ENCODE results near the gene PKP2. TPM values are rescaled to one million over a fixed set of nuclear protein-coding genes. Genes with fewer than 3 reads are reported as not detected.

PKP2 gene
- total RNA-seq, 1 experiment from 2014 or later: 18.4 TPM

GRCh38 chr12:32921397-32921796 lies 24.8 kb upstream of the PKP2 start:
- Mint-ChIP-seq H3K27me3 (ENCODE audit: low read depth) (no peaks in the 10 kb centered on the region), H3K4me3 (no peak overlapping the region), H3K36me3 (ENCODE audit: insufficient read depth in 1 of 3, low read depth in 3 of 3) (no peaks in the 10 kb centered on the region), H3K9me3 (no peaks in the 10 kb centered on the region), H3K27ac (no peak overlapping the region), H3K4me1 (no peaks in the 10 kb centered on the region)
- Histone ChIP-seq H3K4ac (ENCODE audit: low read depth, low read length) (no peak overlapping the region), H3K14ac (ENCODE audit: insufficient read depth, low read length) (no peak overlapping the region), H3K56ac (ENCODE audit: insufficient read length, low read depth, low read length) (no peak overlapping the region), H2BK12ac (ENCODE audit: insufficient read length, low read depth, low read length) (no peak overlapping the region), H2AFZ (ENCODE audit: low read length) (no peak overlapping the region), H4K8ac (replicated peaks; ENCODE audit: insufficient read length, low read depth, low read length) (no peak overlapping the region), H3K4me2 (ENCODE audit: insufficient read depth, insufficient read length, low read length) (no peak overlapping the region), H3K79me2 (ENCODE audit: insufficient read depth, low read length) (no peaks in the 10 kb centered on the region), H2BK15ac (ENCODE audit: low read depth, low read length) (no peak overlapping the region), H3K9me3 (ENCODE audit: control insufficient read depth, low read depth, low read length) (no peaks in the 10 kb centered on the region), H4K91ac (ENCODE audit: insufficient read length, low read depth, low read length) (no peak overlapping the region), H2BK20ac (ENCODE audit: low read depth, low read length, poor library complexity, severe bottlenecking) (no peak overlapping the region), H3K27ac (ENCODE audit: insufficient read length, low read depth, low read length) (no peak overlapping the region), H3K9ac (ENCODE audit: extremely low read depth, insufficient read length, low read length) (no peak overlapping the region), H3K4me1 (ENCODE audit: insufficient read depth, low read length) (no peaks in the 10 kb centered on the region), H3K79me1 (ENCODE audit: insufficient read depth, low read depth, low read length, poor library complexity, severe bottlenecking) (no peaks in the 10 kb centered on the region), H3K23ac (ENCODE audit: insufficient read length, low read depth, low read length) (no peak overlapping the region), H4K5ac (ENCODE audit: insufficient read length, low read depth, low read length) (no peak overlapping the region), H2BK5ac (ENCODE audit: insufficient read length, low read length) (no peak overlapping the region), H3T11ph (ENCODE audit: low read length) (no peak overlapping the region), H3K23me2 (ENCODE audit: insufficient read length, low read depth, low read length, poor library complexity, severe bottlenecking) (no peaks in the 10 kb centered on the region), H4K20me1 (ENCODE audit: control insufficient read depth, insufficient read depth, insufficient read length) (no peaks in the 10 kb centered on the region), H2BK120ac (ENCODE audit: low read depth, low read length, poor library complexity, severe bottlenecking) (no peak overlapping the region), H3K27me3 (ENCODE audit: insufficient read depth, low read length) (no peaks in the 10 kb centered on the region), H2AK5ac (ENCODE audit: insufficient read length, low read length) (no peak overlapping the region), H3K18ac (ENCODE audit: insufficient read length, low read depth, low read length) (no peak overlapping the region)
- DNase-seq: no peak
- WGBS (ENCODE audit: extremely low coverage, insufficient read length, low lambda C conversion rate): no CpG with 5 or more reads among the region's 2 CpGs
- TF ChIP-seq, protein P1, sequence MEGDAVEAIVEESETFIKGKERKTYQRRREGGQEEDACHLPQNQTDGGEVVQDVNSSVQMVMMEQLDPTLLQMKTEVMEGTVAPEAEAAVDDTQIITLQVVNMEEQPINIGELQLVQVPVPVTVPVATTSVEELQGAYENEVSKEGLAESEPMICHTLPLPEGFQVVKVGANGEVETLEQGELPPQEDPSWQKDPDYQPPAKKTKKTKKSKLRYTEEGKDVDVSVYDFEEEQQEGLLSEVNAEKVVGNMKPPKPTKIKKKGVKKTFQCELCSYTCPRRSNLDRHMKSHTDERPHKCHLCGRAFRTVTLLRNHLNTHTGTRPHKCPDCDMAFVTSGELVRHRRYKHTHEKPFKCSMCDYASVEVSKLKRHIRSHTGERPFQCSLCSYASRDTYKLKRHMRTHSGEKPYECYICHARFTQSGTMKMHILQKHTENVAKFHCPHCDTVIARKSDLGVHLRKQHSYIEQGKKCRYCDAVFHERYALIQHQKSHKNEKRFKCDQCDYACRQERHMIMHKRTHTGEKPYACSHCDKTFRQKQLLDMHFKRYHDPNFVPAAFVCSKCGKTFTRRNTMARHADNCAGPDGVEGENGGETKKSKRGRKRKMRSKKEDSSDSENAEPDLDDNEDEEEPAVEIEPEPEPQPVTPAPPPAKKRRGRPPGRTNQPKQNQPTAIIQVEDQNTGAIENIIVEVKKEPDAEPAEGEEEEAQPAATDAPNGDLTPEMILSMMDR (conservative IDR thresholded peaks at IDR 0.05): no peak
